HG02642 (cell line): ENCODE data around the gene KRTAP12-2.
"Not testable (repeated sequence)": the region's sequence is repeated elsewhere in the genome, so short reads cannot be mapped to it uniquely, and the experiment has no call there.

Source experiments
- ATAC-seq: cut with Tn5 transposase; IDR thresholded peaks from one replicate; pipeline ENCODE4 v1.9.1; 2021; ENCODE audit warnings: mild to moderate bottlenecking; ENCODE audit not compliant: unreplicated experiment, poor library complexity

KRTAP12-2 gene

GRCh38 chr21:44686000-44686781 is 19.5 kb upstream of the KRTAP12-2 start:
- ATAC-seq: no peak

GRCh38 chr21:44685050-44685449 is 18.3 kb upstream of the KRTAP12-2 start:
- ATAC-seq: not testable (repeated sequence)

DNA sequence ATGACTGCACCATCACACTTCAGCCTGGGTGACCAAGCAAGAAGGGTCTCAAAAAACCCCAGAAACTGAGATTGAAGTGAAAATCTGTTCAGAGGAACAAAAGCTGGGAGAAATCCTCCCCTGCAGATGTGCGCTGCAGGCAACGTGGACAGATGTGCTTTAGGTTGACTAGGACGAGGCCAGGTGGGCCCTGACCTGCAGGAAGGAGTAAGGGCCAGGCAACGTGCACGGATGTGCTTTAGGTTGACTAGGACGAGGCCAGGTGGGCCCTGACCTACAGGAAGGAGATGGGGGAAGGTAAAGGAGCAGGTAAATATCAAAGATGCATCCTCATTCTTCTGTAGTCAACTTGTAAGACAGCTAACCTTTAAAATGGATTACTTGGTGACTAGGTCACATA is 17.8 kb upstream of the KRTAP12-2 start:
- ATAC-seq: no peak

DNA sequence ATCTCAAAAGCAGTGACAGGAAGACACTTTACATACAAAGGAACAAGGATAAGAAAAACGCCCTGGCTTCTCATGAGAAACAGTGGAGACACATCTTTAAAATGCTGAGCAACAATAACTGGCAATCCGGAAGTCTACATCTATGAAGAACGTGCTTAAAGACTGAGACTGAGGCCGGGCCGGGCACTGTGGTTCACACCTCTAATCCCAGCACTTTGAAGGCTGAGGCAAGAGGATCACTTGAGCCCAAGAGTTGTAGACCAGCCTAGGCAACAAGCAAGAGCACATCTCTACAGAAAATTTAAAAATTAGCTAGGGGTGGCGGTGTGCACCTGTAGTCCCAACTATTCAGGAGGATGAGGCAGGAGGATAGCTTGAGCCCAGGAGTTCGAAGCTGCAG is 17.4 kb upstream of the KRTAP12-2 start:
- no peak for ATAC-seq

DNA sequence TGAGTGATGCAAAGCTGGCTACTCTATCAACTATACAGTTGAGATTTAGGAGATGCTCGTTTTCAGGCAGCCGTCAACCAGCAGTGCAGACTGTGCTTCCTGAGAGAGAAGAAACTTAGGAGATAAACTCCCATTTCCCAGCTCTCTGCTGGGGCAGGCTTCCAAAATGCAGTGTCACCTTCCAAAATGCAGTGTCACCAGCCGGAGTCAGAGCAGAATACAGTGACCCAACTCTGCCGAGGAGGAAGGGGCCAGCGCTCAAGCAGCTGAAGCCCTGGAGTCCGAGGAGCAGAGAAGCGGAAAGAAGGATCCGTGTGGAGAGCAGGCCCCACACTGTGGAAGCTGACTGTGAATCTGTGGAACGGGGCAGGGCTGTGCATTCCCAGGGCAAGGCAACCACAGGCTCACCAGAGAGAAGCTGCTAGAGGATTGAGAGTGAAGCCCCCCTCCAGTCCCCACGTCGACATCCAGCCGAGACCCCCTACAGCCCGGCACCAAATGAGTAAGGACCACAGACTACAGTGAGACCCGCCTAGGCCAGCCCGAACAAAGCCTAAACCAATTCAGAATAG is 15.9 kb upstream of the KRTAP12-2 start:
- no peak for ATAC-seq

- no peak for ATAC-seq
These were observed 15.3 kb upstream of the KRTAP12-2 start, which contains the start of gene KRTAP12-1 for GRCh38 chr21:44681861-44682579. Gene KRTAP12-1 (minus strand): TSS chr21:44682163. CDS start chr21:44682123, 40 bp downstream.

- no peak for ATAC-seq
These were observed 14.4 kb upstream of the KRTAP12-2 start for GRCh38 chr21:44681152-44681551.

DNA sequence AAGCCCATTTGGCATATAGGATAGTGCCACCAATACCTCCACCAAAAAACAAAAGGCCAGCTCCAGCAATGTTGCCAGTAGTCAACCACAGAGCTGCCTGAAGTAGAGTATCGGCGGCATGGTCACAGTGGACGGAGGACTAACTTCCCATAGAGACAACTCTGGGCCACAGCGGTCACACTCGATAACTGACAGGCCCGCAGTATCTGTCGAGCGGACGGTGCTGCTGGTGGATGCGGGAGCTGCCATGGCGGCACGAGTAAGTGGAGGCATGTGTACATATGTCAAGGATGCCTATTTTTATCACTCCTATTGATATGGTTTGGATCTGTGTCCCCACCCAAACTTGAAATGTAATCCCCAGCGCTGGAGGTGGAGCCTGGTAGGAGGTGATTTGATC is 11.2 kb upstream of the KRTAP12-2 start:
- no peak for ATAC-seq

- ATAC-seq: no peak
These were observed 5.2 kb upstream of the KRTAP12-2 start for GRCh38 chr21:44671911-44672310.

DNA sequence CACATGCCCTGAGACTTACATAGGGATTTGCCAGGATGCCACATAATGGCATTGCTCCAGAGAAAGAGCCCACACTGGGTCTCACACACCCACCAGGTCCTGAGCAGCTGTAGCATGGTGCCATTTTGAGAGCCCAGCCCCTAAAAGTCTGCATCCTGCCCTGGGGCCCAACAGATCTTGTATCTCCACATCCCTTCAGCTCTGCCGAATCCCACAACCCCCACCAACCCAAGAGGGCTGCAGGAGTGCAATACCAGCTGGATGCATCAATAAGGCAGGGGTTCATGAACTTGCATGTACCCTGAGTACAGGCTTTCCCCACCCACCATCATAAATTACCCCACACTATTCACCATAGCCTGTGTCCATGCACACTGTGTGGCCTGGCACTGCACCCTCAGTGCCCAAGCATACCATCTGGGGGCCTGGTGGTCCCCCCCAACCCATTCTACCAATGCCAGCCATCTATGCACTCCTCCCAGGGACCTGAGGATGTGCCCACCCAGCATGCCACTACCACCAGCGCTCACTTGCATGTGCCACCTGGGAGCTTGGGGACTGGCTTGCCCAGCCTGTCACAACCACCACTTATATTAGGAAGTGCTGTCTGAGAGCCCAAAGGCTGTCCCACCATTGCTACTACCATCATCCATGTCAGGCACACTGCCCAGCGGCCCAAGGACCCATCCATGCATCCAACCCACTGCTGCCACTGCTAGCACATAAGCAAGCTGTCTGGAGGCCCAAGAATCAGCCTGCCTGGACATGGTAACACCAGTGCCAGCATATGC is 4.1 kb upstream of the KRTAP12-2 start:
- no peak for ATAC-seq

- ATAC-seq: no peak
These were observed 885 bp upstream of the KRTAP12-2 start for GRCh38 chr21:44667612-44668011.

DNA sequence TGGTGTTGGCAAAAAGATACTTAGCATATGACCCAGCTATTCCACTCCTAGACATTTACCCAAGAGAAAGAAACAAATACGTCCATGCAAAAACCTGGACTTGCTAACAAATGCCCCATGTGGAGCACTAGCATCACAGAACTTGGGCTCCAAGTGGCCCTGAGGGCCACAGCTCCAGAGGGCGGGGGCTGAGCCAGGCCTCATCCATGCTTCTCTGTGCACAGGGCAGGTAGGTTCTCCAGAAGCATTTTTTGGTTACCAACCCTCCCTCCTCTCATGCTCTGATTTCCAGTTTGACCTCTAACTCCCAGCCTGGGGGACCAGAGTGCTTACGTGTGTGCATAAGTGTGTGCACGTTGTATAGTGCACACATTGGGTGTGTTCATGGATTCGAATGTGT is 2.0 kb downstream of the KRTAP12-2 start:
- ATAC-seq: no peak

DNA sequence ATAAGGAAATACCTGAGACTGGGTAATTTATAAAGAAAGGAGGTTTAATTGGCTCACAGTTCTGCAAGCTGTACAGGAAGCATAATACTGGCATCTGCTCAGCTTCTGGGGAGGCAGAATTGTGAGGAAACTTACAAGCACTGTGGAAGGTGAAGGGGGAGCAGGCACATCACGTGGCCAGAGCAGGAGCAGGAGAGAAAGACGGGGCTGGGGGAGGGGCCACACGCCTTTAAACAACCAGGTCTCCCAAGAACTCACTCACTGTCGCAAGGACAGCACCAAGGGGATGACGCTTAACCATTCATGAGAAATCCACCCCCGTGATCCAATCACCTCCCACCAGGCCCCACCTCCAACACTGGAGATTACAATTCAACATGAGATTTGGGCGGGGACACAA is 5.2 kb downstream of the KRTAP12-2 start:
- not testable (repeated sequence) for ATAC-seq

- ATAC-seq: no peak
These were observed 7.7 kb downstream of the KRTAP12-2 start for GRCh38 chr21:44658913-44659595.

- ATAC-seq: no peak
These were observed 8.2 kb downstream of the KRTAP12-2 start for GRCh38 chr21:44658541-44658910.

DNA sequence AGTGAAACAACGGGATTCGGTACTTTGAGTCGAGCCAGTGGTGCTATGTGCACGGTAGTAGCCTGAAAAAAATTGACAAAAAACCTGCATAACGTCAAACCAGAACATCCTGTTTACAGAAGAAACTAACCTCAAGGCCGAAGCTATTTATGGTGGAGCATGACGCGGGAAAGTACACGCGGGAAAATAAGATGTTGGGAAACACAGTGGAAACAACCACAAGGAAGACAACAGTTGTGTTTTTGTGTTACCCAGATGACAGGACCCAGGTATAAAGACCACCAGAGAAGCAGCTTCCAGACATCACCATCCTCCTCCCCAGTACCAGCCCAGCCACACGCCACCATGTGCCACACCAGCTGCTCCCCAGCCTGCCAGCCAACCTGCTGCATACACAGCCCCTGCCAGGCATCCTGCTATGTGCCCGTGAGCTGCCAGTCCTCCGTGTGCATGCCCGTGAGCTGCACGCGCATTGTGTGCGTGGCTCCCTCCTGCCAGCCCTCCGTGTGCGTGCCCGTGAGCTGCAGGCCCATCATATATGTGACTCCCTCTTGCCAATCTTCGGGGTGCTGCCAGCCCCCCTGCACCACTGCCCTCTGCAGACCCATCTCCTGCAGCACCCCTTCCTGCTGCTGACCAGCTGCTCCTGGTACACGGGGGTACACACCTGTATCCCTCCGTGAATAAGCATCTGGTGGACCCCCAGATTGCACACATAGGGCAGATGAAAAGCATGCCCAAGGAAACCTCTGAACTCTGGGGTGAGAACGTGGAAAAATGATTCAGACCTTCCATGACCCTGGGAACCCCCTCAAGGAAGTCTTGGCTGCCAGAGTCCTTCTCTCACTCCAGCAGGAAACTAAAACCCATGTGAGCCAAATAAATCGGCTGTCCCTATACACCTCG is 8.8 kb downstream of the KRTAP12-2 start, which contains the start of gene KRTAP12-3:
TSS of gene KRTAP12-3 (plus strand) at position 298 of the 906 bp plus-strand sequence. CDS start at position 346, 48 bp downstream.
- ATAC-seq: no peak

DNA sequence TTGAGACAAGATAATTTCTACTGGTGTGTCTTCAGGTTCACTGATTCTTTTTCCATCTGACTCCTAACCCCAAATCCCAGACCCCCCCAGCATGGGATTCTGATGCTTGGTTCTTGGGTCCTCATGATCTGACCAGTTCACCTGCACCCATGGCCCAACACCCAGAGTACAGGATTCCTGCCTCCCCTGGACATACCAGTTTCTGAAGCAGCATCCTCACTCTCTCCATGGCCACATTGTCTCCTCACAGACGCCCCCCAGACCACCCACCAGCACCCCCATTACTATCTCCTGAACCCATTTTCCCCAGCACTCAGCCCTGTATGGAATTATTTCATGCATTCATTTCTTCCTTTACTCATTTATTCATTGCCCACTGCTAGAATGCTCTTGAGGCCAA is 9.9 kb downstream of the KRTAP12-2 start:
- no peak for ATAC-seq

- no peak for ATAC-seq
These were observed 12.1 kb downstream of the KRTAP12-2 start, which contains the start of gene KRTAP12-4 for GRCh38 chr21:44654576-44655175. Gene KRTAP12-4 (minus strand): TSS chr21:44654659. CDS start chr21:44654614, 45 bp downstream.
